Caco-2 (cell line): Measurements from ENCODE around the gene KIAA0513. TPM values are rescaled to one million over a fixed set of nuclear protein-coding genes. Genes with fewer than 3 reads are reported as not detected.

ENCODE experiments used
- Bru-seq: library from RNA; stranded (reverse); fragments of 400-500 nt; gene quantifications from one replicate; lab custom pipeline; 2021; lab: Mats Ljungman, UMichigan
- BruChase-seq, 2 experiments: library from RNA; stranded (reverse); fragments of 400-500 nt; gene quantifications; one replicate each; lab custom pipeline; 2021; lab: Mats Ljungman, UMichigan
- BruUV-seq: library from RNA; stranded (reverse); fragments of 400-500 nt; replicated peaks from 2 replicates; lab custom pipeline; 2021; lab: Mats Ljungman, UMichigan
- CTCF ChIA-PET: fragments of 300-600 bp; sonication (Branson Sonifier 250); formaldehyde crosslinking; loops from one replicate; lab custom pipeline; 2022; ENCODE audit warnings: antibody characterized with exemption; lab: Charles Lee
- POLR2A ChIA-PET: fragments of 300-600 bp; sonication (Branson Sonifier 250); formaldehyde crosslinking; loops from one replicate; lab custom pipeline; 2022; ENCODE audit warnings: antibody characterized with exemption; lab: Charles Lee
- DNase-seq, 2 experiments: peaks; one replicate each; pipeline versions ENCODE4 v3.0.0 to v3.0.0-alpha.2; 2020 to 2022
- H3K27me3 ChIP-seq: replicated peaks from 2 replicates; pipeline ENCODE4 v1.6.0; 2011; ENCODE audit warnings: low read length; ENCODE audit not compliant: control insufficient read depth, insufficient read depth
- H3K36me3 ChIP-seq: 2 replicates; pipeline ENCODE4 v1.5.1; 2011; ENCODE audit warnings: low read length; ENCODE audit not compliant: control insufficient read depth, insufficient read depth
- H3K4me1 ChIP-seq: fragments of 250-450 bp; sonication (Bioruptor Pico); 2 replicates; pipeline ENCODE4 v1.5.1; 2020; ENCODE audit warnings: mild to moderate bottlenecking
- H3K4me3 ChIP-seq: 2 replicates; pipeline ENCODE4 v1.5.1; 2011; ENCODE audit warnings: low read depth, mild to moderate bottlenecking, control low read depth, low read length
- H3K9me3 ChIP-seq: fragments of 250-450 bp; sonication (Bioruptor Pico); 2 replicates; pipeline ENCODE4 v1.5.1; 2020; ENCODE audit warnings: mild to moderate bottlenecking, moderate library complexity
- H3K27ac Mint-ChIP-seq: one replicate; pipeline ENCODE4 v1.8.0; 2022; ENCODE audit warnings: mixed read lengths; ENCODE audit not compliant: unreplicated experiment
- H3K27me3 Mint-ChIP-seq: one replicate; pipeline ENCODE4 v1.8.0; 2022; ENCODE audit warnings: mixed read lengths; ENCODE audit not compliant: insufficient read depth, unreplicated experiment
- H3K36me3 Mint-ChIP-seq: one replicate; pipeline ENCODE4 v1.8.0; 2022; ENCODE audit warnings: mild to moderate bottlenecking, mixed read lengths; ENCODE audit not compliant: insufficient read depth, unreplicated experiment
- H3K4me1 Mint-ChIP-seq: one replicate; pipeline ENCODE4 v1.8.0; 2022; ENCODE audit warnings: low read depth, mixed read lengths; ENCODE audit not compliant: unreplicated experiment
- H3K4me3 Mint-ChIP-seq: one replicate; pipeline ENCODE4 v1.8.0; 2022; ENCODE audit warnings: mild to moderate bottlenecking, moderate library complexity, mixed read lengths; ENCODE audit not compliant: unreplicated experiment
- H3K9me3 Mint-ChIP-seq: one replicate; pipeline ENCODE4 v1.8.0; 2022; ENCODE audit warnings: mixed read lengths; ENCODE audit not compliant: unreplicated experiment
- intact Hi-C: fragments of 100-400 bp; cut with micrococcal nuclease; formaldehyde crosslinking; loops from one replicate; pipeline ENCODE4 v1.10.0; 2022; ENCODE audit not compliant: unreplicated experiment
- long read RNA-seq: library from polyadenylated mRNA; stranded (forward); transcript quantifications from one replicate; pipeline ENCODE4 v2.0.0, GENCODE V29; 2022
- total RNA-seq: library from RNA; stranded (reverse); gene quantifications from 2 replicates; pipeline ENCODE4 v1.2.3, GENCODE V29; 2022
- TF ChIP-seq, protein P1 (sequence below), 2 experiments: fragments of 200-600 bp in 1 of 2; IDR thresholded peaks; 1 replicate in 1 of 2; 2 replicates in 1 of 2; pipeline versions ENCODE4 v1.5.1 to v1.8.0; 2011 to 2022; ENCODE audit warnings: antibody characterized with exemption in 1 of 2, control low read depth in 1 of 2, inconsistent platforms in 1 of 2, low read depth in 1 of 2, low read length in 1 of 2, mild to moderate bottlenecking in 1 of 2, moderate library complexity in 1 of 2; ENCODE audit not compliant: insufficient read depth in 1 of 2, severe bottlenecking in 1 of 2, unreplicated experiment in 1 of 2

KIAA0513 gene, protein sequence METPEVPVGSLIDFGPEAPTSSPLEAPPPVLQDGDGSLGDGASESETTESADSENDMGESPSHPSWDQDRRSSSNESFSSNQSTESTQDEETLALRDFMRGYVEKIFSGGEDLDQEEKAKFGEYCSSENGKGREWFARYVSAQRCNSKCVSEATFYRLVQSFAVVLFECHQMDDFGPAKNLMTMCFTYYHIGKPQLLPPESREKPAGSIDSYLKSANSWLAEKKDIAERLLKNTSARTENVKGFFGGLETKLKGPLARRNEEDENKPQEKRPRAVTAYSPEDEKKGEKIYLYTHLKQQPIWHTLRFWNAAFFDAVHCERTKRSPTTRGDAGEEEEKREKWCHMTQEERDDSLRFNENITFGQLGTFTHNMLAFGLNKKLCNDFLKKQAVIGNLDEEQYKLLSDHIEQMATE
- total RNA-seq (7.1 and 7.9 TPM in 2 replicates), Bru-seq, nascent RNA (percentile 41 among the genes with signal in this experiment), BruChase-seq, experiment 1, labeled RNA remaining after a 2-hour chase (percentile 48 among the genes with signal in this experiment), BruChase-seq, experiment 2, labeled RNA remaining after a 6-hour chase (percentile 47 among the genes with signal in this experiment)
- long read RNA-seq, full-length matches to known transcripts = 1 of 1 reads
- long read RNA-seq, partial matches to known transcripts = 0 of 1 reads
- long read RNA-seq, other reads (novel, unspliced or antisense) = 0 of 1 reads

DNA sequence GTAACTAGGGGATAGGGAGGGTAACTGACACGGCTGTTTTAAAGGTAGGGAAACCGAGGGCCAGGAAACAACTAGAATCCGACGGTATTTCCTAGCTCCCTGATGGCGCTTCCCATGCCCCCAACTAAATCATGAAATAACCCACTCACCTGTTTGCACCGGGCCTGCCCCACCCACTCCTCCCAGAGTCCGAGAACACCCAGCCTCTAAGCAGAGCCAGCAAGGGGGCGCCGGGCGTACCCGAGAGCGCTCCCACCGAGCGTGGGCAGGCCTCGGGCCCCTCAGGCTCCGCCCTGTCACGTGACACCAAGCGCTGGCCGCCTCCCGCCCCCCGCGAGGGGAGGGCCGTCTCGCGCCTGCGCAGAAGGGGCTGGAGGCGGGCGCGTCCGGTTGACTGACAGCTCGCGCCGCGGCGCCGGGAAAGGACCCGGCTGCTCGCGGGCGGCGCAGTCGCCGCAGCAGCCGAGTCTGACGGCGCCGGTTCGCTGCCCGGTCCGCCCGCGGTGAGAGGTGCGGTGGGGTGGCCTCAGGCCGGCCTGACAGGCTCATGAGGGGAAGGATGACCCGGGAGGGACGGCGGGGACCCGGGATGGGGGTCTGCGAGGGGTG, at the start of gene KIAA0513:
KIAA0513 (plus strand) TSS at position 447 of the 609 bp plus-strand sequence. CDS start 39,277 bp downstream, outside the sequence.
- Histone ChIP-seq H3K9me3 (no peaks in the 10 kb centered on the region), H3K36me3 (no peaks in the 10 kb centered on the region), H3K4me1 (peaks cover 28% of the 10 kb centered on the region), H3K27me3 (peaks cover 1% of the 10 kb centered on the region; the same call in 1 of the 2 replicates), H3K4me3 (peak within 1 kb of the TSS; percentile 89)
- POLR2A ChIA-PET = interaction anchor here (0.7 to 2.8 kb wide), 3 partner anchors 16 to 595 kb away, joined by 3 to 14 read pairs (median 3); partner anchors contain the start of gene ZDHHC7
- intact Hi-C loops = loop anchor here (1.0 kb wide), 1 partner anchor 13 kb away; no protein-coding TSS in a partner anchor
- H3K36me3 Mint-ChIP-seq = no peaks in the 10 kb centered on the region
- H3K9me3 Mint-ChIP-seq = no peaks in the 10 kb centered on the region
- H3K4me3 Mint-ChIP-seq = peak within 1 kb of the TSS; percentile 92
- H3K27ac Mint-ChIP-seq = peak within 1 kb of the TSS; percentile 83
- DNase-seq = peak; percentile 95 to 99
- TF ChIP-seq, protein P1, sequence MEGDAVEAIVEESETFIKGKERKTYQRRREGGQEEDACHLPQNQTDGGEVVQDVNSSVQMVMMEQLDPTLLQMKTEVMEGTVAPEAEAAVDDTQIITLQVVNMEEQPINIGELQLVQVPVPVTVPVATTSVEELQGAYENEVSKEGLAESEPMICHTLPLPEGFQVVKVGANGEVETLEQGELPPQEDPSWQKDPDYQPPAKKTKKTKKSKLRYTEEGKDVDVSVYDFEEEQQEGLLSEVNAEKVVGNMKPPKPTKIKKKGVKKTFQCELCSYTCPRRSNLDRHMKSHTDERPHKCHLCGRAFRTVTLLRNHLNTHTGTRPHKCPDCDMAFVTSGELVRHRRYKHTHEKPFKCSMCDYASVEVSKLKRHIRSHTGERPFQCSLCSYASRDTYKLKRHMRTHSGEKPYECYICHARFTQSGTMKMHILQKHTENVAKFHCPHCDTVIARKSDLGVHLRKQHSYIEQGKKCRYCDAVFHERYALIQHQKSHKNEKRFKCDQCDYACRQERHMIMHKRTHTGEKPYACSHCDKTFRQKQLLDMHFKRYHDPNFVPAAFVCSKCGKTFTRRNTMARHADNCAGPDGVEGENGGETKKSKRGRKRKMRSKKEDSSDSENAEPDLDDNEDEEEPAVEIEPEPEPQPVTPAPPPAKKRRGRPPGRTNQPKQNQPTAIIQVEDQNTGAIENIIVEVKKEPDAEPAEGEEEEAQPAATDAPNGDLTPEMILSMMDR (IDR thresholded peaks at IDR 0.05; ENCODE audit: insufficient read depth in 1 of 2, low read depth in 1 of 2, low read length in 1 of 2, severe bottlenecking in 1 of 2, unreplicated experiment in 1 of 2) = peak in 1 of 2 experiments; percentile 65
- CTCF ChIA-PET = interaction anchor here (0.6 to 2.8 kb wide), 7 partner anchors 16 to 59 kb away, joined by 3 to 13 read pairs (median 4); partner anchors contain the start of gene ZDHHC7
- H3K27me3 Mint-ChIP-seq = no peaks in the 10 kb centered on the region
- H3K4me1 Mint-ChIP-seq = peaks cover 26% of the 10 kb centered on the region
- no TSS peak for BruUV-seq

DNA sequence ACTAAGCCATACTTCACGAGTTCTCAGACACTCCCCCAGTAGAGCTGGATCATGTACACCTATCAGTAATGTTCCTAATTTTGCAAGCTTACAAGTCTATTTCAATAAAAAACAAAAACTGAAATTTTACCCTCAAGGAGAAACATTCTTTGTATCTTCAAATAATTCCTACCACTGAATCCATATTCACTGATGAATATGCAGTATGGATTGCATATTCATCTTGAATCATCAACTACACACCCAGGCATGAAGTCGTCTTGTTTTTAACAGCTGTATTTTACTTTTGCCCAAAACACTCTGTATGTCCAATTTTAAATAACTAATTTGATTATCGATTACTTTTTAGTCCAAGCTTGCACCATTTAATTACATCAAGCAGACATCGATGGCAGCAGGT, 48.1 kb upstream of the KIAA0513 start:
- Histone ChIP-seq H3K36me3 (peaks cover 10% of the 10 kb centered on the region), H3K4me1 (no peaks in the 10 kb centered on the region), H3K9me3 (no peaks in the 10 kb centered on the region), H3K4me3 (no peak overlapping the region), H3K27me3 (no peaks in the 10 kb centered on the region)
- intact Hi-C loops = no loop called here
- POLR2A ChIA-PET = no interaction called here
- H3K27me3 Mint-ChIP-seq = no peaks in the 10 kb centered on the region
- BruUV-seq = no TSS peak
- DNase-seq = no peak
- H3K27ac Mint-ChIP-seq = no peak overlapping the region
- no peak overlapping the region for H3K4me3 Mint-ChIP-seq
- no peaks in the 10 kb centered on the region for H3K4me1 Mint-ChIP-seq
- peaks cover 89% of the 10 kb centered on the region for H3K36me3 Mint-ChIP-seq
- no peaks in the 10 kb centered on the region for H3K9me3 Mint-ChIP-seq
- CTCF ChIA-PET = interaction anchor here (0.7 kb wide), 1 partner anchor 109 kb away, joined by 4 read pairs; no protein-coding TSS in a partner anchor
- TF ChIP-seq, protein P1 (IDR thresholded peaks at IDR 0.05; ENCODE audit: insufficient read depth in 1 of 2, low read depth in 1 of 2, low read length in 1 of 2, severe bottlenecking in 1 of 2, unreplicated experiment in 1 of 2) = no peak
